Endothelial cell of umbilical vein (primary cell): Measurements from ENCODE around the gene CMSS1. TPM values are rescaled to one million over a fixed set of nuclear protein-coding genes. Genes with fewer than 3 reads are reported as not detected.

ENCODE experiments used
- BruUV-seq: library from RNA; stranded (reverse); fragments of 400-500 nt; replicated peaks from 2 replicates; lab custom pipeline; 2021; lab: Mats Ljungman, UMichigan
- CTCF ChIA-PET: fragments of 300-600, 350-600 bp; sonication (Branson Sonifier 250); formaldehyde crosslinking; loops from one replicate; lab custom pipeline; 2021; ENCODE audit warnings: antibody characterized with exemption, inconsistent platforms; lab: Charles Lee
- POLR2A ChIA-PET: fragments of 300-600, 350-600 bp; sonication (Branson Sonifier 250); formaldehyde crosslinking; loops from one replicate; lab custom pipeline; 2021; ENCODE audit warnings: antibody characterized with exemption, inconsistent platforms; lab: Charles Lee
- DNase-seq: peaks from one replicate; pipeline ENCODE4 v3.0.0-alpha.2; 2011; ENCODE audit warnings: low read depth, low spot score
- FAIRE-seq: peaks from 2 replicates; lab custom pipeline; 2011; peaks lifted over from hg19 to GRCh38; lab: Jason Lieb, UNC
- H2AFZ ChIP-seq: 2 replicates; pipeline ENCODE4 v1.6.0; 2012; ENCODE audit warnings: low read depth, low read length, control low read depth, inconsistent platforms
- H3K27ac ChIP-seq: 2 replicates; pipeline ENCODE4 v1.5.1; 2011; ENCODE audit warnings: low read depth, mild to moderate bottlenecking, control low read depth, low read length, moderate library complexity; ENCODE audit not compliant: insufficient read depth
- H3K27me3 ChIP-seq, 2 experiments: 2 replicates each; pipeline versions ENCODE4 v1.6.0 to v1.6.1; 2011; ENCODE audit warnings: low read length in 2 of 2, mixed read lengths in 1 of 2; ENCODE audit not compliant: control insufficient read depth in 2 of 2, insufficient read depth in 2 of 2
- H3K36me3 ChIP-seq, 2 experiments: 2 replicates in 1 of 2; 3 replicates in 1 of 2; pipeline ENCODE4 v1.5.1; 2011; ENCODE audit warnings: low read length in 2 of 2, mild to moderate bottlenecking in 1 of 2, moderate library complexity in 1 of 2; ENCODE audit not compliant: control insufficient read depth in 2 of 2, insufficient read depth in 2 of 2; ENCODE audit errors: extremely low read depth in 1 of 2
- H3K4me1 ChIP-seq: 3 replicates; pipeline ENCODE4 v1.5.1; 2011; ENCODE audit warnings: mild to moderate bottlenecking, low read length; ENCODE audit not compliant: control insufficient read depth, insufficient read depth; ENCODE audit errors: extremely low read depth
- H3K4me2 ChIP-seq: 2 replicates; pipeline ENCODE4 v1.6.1; 2011; ENCODE audit warnings: low read length, control low read depth, mixed read lengths; ENCODE audit not compliant: insufficient read depth
- H3K4me3 ChIP-seq, 3 experiments: fragments of 200-600 bp in 1 of 3; sonication (generic), shearing (Covaris generic) in 1 of 3; replicated peaks in 1 of 3; 2 replicates each; pipeline ENCODE4 v1.5.1; 2011 to 2016; ENCODE audit warnings: control low read depth in 3 of 3, low read length in 3 of 3, mild to moderate bottlenecking in 2 of 3, inconsistent platforms in 1 of 3, low read depth in 1 of 3, moderate library complexity in 1 of 3; ENCODE audit not compliant: insufficient read depth in 1 of 3
- H3K79me2 ChIP-seq: 2 replicates; pipeline ENCODE4 v1.6.0; 2012; ENCODE audit warnings: low read length, inconsistent platforms; ENCODE audit not compliant: control insufficient read depth, insufficient read depth
- H3K9ac ChIP-seq: replicated peaks from 2 replicates; pipeline ENCODE3; 2011; ENCODE audit warnings: low read length, control low read depth; ENCODE audit not compliant: insufficient read depth; ENCODE audit errors: extremely low read depth
- H3K9me1 ChIP-seq: replicated peaks from 3 replicates; pipeline ENCODE4 v1.6.0; 2011; ENCODE audit warnings: mild to moderate bottlenecking, low read length; ENCODE audit not compliant: control insufficient read depth, insufficient read depth; ENCODE audit errors: extremely low read depth
- H3K9me3 ChIP-seq: replicated peaks from 2 replicates; pipeline ENCODE4 v1.5.1; 2012; ENCODE audit warnings: low read length, inconsistent platforms; ENCODE audit not compliant: control insufficient read depth, insufficient read depth
- H4K20me1 ChIP-seq: replicated peaks from 2 replicates; pipeline ENCODE3; 2011; ENCODE audit warnings: mild to moderate bottlenecking, low read length; ENCODE audit not compliant: control insufficient read depth, insufficient read depth; ENCODE audit errors: extremely low read depth
- EZH2 ChIP-seq: IDR thresholded peaks from 2 replicates; pipeline ENCODE4 v1.6.1; 2012; ENCODE audit warnings: borderline replicate concordance, low read depth, mild to moderate bottlenecking, moderate library complexity, low read length, inconsistent platforms; ENCODE audit not compliant: severe bottlenecking
- FOS ChIP-seq: IDR thresholded peaks from 2 replicates; pipeline ENCODE4 v1.6.1; 2011; ENCODE audit warnings: mild to moderate bottlenecking, low read length, moderate library complexity, borderline replicate concordance; ENCODE audit not compliant: insufficient read depth
- GATA2 ChIP-seq: IDR thresholded peaks from 2 replicates; pipeline ENCODE4 v1.7.0; 2011; ENCODE audit warnings: low read depth, mild to moderate bottlenecking, moderate library complexity, mixed read lengths, low read length; ENCODE audit not compliant: insufficient read length, insufficient read depth
- JUN ChIP-seq: IDR thresholded peaks from 2 replicates; pipeline ENCODE4 v1.6.1; 2011; ENCODE audit warnings: borderline replicate concordance, low read depth; ENCODE audit not compliant: insufficient read length, insufficient read depth
- MYC ChIP-seq: IDR thresholded peaks from one replicate; pipeline ENCODE4 v1.6.1; 2011; ENCODE audit warnings: mild to moderate bottlenecking, low read depth, low read length
- POLR2A ChIP-seq: IDR thresholded peaks from 2 replicates; pipeline ENCODE4 v1.6.1; 2012; ENCODE audit warnings: low read depth, mild to moderate bottlenecking, control low read depth, low read length
- POLR2AphosphoS5 ChIP-seq: IDR thresholded peaks from 2 replicates; pipeline ENCODE4 v1.6.1; 2012; ENCODE audit warnings: low read depth, mild to moderate bottlenecking, control low read depth, low read length, moderate library complexity; ENCODE audit not compliant: insufficient read depth
- dilution Hi-C: fragments of 300-500 bp; cut with MboI; formaldehyde crosslinking; loops from one replicate; pipeline ENCODE4 v1.15.0; 2019; ENCODE audit warnings: low sequenced_read_pairs; ENCODE audit not compliant: extremely low pct_ligation_motif_present
- intact Hi-C: fragments of 100-400 bp; cut with micrococcal nuclease; formaldehyde crosslinking; loops from one replicate; pipeline ENCODE4 v1.10.0; 2022
- polyA plus RNA-seq, 4 experiments: library from polyadenylated mRNA; depleted of rRNA in 3 of 4; stranded (reverse) in 3 of 4; unstranded in 1 of 4; fragments of >200 nt; gene quantifications; 2 replicates each; pipeline versions ENCODE4 v1.2.1 to v1.2.3, GENCODE V29; 2011 to 2012; ENCODE audit warnings: missing spikeins in 1 of 4
- total RNA-seq: library from RNA; stranded (reverse); gene quantifications from 2 replicates; pipeline ENCODE4 v1.2.3, GENCODE V29; 2021
- TF ChIP-seq, protein P1 (sequence below), 2 donors: IDR thresholded peaks; 1 replicate in 1 of 2; 2 replicates in 1 of 2; pipeline ENCODE4 v1.5.1; 2011; ENCODE audit warnings: low read length in 2 of 2, mild to moderate bottlenecking in 2 of 2, moderate library complexity in 2 of 2, control low read depth in 1 of 2, inconsistent platforms in 1 of 2, low read depth in 1 of 2; ENCODE audit not compliant: insufficient read depth in 1 of 2; ENCODE audit errors: extremely low read depth in 1 of 2
- TF ChIP-seq, protein P2 (sequence below): IDR thresholded peaks from 2 replicates; pipeline ENCODE4 v1.6.1; 2011; ENCODE audit not compliant: insufficient read depth, insufficient read length

CMSS1 gene
- total and polyA plus RNA-seq, 2 donors (not counting 3 experiments of a cell fraction or from before 2014, with no cell fraction given): 9.7 to 60.6 TPM

DNA sequence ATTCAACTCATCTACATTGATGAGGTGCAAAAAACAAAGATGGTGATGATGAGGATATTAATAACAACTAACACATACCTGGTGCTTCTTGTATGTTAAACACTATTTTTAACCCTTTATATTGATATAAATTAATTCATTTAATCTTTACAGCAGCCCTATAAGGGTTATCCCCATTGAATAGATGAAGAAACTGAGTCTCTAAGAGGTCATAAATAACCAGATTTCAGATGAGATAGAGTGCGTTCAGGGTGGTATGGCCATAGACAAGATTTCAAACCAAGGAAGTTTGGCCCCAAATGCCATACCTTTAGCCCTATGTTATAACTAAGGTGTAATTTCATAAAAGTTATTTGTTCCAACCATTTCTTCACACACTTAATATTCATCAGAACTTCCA lies 82.6 kb downstream of the CMSS1 start:
- H3K9me1 ChIP-seq: no peaks in the 10 kb centered on the region
- H3K9me3 ChIP-seq: no peaks in the 10 kb centered on the region
- TF ChIP-seq MYC (no peak), POLR2A (no peak), JUN (no peak), FOS (no peak), POLR2AphosphoS5 (no peak), EZH2 (no peak), GATA2 (no peak)
- TF ChIP-seq, protein P1, sequence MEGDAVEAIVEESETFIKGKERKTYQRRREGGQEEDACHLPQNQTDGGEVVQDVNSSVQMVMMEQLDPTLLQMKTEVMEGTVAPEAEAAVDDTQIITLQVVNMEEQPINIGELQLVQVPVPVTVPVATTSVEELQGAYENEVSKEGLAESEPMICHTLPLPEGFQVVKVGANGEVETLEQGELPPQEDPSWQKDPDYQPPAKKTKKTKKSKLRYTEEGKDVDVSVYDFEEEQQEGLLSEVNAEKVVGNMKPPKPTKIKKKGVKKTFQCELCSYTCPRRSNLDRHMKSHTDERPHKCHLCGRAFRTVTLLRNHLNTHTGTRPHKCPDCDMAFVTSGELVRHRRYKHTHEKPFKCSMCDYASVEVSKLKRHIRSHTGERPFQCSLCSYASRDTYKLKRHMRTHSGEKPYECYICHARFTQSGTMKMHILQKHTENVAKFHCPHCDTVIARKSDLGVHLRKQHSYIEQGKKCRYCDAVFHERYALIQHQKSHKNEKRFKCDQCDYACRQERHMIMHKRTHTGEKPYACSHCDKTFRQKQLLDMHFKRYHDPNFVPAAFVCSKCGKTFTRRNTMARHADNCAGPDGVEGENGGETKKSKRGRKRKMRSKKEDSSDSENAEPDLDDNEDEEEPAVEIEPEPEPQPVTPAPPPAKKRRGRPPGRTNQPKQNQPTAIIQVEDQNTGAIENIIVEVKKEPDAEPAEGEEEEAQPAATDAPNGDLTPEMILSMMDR (IDR thresholded peaks at IDR 0.05; ENCODE audit: extremely low read depth in 1 of 2, insufficient read depth in 1 of 2, low read depth in 1 of 2, low read length in 2 of 2): no peak
- TF ChIP-seq, protein P2, sequence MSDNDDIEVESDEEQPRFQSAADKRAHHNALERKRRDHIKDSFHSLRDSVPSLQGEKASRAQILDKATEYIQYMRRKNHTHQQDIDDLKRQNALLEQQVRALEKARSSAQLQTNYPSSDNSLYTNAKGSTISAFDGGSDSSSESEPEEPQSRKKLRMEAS: no peak
- peak overlapping the region; percentile 80 for H3K9ac ChIP-seq
- no peak overlapping the region for H2AFZ ChIP-seq
- peaks cover 9% of the 10 kb centered on the region for H3K79me2 ChIP-seq
- no peaks in the 10 kb centered on the region for H3K36me3 ChIP-seq
- no peaks in the 10 kb centered on the region for H4K20me1 ChIP-seq
- peak overlapping the region; percentile 84 for H3K4me2 ChIP-seq
- ChIA-PET CTCF (interaction anchor here (0.7 to 4.3 kb wide), 5 partner anchors 15 to 142 kb away, joined by 3 to 16 read pairs (median 3); no protein-coding TSS in a partner anchor), POLR2A (no interaction called here)
- no peak for DNase-seq
- no peak for FAIRE-seq
- peak overlapping the region; percentile 94 for H3K27ac ChIP-seq
- H3K4me1 ChIP-seq: peaks cover 43% of the 10 kb centered on the region
- H3K27me3 ChIP-seq: no peaks in the 10 kb centered on the region
- no peak overlapping the region for H3K4me3 ChIP-seq
- no TSS peak for BruUV-seq
- intact Hi-C loops: no loop called here
- dilution Hi-C loops: no loop called here
